ENCODE data around the gene CTPS2.

The CTPS2 gene

DNA sequence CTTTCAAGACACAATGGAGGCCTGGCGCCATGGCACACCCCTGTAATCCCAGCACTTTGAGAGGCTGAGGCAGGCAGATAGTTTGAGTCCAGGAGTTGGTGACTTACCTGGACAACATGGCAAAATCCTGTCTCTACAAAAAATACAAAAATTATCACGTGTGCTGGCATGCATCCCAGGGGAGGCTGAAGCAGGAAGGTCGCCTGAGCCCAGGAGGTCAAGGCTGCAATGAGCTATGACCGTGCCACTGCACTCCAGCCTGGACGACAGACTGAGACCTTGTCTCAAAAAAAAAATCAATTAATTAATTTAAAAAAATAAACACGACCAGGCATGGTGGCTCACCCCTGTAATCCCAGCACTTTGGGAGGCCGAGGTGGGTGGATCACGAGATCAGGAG is 2.0 kb upstream of the CTPS2 start:
- DNase-seq (ENCODE audit: low spot score): no peak

DNA sequence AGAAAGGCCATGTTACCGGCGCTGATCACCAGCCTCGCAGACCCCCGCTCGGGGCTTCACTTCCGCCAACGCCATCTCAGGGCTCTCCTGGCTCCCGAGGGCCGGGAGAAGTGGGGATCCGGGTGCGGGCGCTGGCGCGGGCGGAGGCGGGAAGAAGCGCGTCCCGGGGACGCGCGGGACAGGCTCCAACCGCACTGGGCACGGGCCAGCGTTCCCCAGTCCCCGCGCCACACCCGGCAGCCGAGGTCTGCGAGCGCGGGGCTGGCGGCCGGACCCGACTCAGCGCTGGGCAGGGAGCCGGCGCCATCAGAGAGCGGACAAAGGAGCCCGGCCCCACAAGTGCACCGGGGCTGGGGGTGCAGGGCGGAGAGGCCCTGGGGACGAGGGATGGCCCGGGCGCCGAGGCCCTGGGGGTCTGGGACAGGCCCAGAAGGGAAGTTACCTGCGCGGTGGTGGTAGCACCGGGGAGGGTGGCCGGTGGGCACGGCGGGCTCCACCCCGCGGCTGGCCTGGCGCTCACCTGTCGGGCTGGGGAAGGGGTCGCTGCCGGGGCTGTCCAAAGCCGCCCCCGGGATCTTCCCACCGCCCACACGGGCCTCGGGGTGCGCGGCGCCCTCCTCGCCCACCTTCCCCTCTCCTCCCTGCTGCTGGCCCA is 449 bp downstream of the CTPS2 start:
- DNase-seq (ENCODE audit: low spot score): no peak

DNA sequence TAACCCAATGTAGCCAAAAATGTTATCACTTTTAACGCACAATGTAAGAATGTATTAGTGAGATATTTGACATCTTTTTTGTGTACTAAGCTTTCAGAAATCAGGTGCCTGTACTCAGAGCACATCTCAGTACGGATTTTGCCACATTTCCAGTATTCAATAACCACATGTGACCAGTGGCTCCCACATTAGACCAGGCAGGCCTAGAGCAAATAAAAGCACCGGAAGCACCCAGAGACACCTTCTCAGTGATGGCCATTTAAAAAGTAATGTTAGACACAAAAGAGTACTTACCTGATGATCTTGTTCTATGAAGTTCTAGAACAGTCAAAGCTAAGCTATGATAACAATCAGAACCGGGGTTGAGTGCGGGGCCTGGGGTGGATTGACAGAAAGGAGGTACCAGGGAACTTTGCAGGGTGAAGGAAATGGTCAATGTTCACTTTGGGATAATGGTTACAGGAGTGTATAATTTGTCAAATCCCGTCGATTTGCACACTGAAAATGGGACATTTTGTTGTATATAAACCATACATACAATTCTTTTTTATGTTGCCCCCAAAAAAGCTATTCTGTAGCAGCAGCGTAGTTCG is 1.2 kb downstream of the CTPS2 start:
- DNase-seq (ENCODE audit: low spot score): no peak

DNA sequence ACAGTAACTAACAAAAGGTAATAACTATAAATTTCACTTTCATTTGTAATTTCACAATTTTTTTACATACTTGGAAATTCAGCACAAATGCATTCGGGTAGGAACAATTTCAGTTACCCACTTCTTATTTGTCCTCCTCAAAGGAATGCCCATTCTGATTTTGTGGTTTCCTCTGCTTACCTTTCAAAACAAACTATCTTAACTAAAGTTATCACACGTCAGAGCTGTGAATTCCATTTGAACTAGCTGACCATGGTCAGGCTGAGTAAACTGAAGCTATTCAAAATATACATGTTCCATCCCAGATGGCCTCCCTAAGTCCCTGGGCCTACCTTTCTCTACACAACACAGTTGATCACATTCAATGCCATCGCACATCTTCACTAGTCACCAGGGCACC is 4.5 kb downstream of the CTPS2 start:
- no peak for DNase-seq (ENCODE audit: low spot score)

DNA sequence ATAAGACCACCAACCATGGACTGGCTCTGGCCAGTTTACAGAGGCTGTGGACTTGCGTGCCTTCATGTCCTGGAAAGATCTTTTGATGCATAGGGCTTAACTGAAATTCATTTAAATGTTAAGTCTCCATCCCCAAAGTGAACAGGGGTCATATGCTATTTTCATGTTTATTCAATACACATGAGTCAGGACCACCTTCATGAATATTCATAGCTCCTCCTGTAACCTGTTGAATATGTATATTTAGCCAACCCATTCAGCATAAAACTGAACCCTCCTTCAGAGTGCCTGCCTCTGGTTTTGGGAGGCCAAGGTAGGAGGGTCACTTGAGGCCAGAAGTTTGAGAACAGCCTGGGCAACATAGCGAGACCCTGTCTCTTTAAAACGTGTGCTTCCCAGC is 7.1 kb downstream of the CTPS2 start:
- no peak for DNase-seq (ENCODE audit: low spot score)

DNA sequence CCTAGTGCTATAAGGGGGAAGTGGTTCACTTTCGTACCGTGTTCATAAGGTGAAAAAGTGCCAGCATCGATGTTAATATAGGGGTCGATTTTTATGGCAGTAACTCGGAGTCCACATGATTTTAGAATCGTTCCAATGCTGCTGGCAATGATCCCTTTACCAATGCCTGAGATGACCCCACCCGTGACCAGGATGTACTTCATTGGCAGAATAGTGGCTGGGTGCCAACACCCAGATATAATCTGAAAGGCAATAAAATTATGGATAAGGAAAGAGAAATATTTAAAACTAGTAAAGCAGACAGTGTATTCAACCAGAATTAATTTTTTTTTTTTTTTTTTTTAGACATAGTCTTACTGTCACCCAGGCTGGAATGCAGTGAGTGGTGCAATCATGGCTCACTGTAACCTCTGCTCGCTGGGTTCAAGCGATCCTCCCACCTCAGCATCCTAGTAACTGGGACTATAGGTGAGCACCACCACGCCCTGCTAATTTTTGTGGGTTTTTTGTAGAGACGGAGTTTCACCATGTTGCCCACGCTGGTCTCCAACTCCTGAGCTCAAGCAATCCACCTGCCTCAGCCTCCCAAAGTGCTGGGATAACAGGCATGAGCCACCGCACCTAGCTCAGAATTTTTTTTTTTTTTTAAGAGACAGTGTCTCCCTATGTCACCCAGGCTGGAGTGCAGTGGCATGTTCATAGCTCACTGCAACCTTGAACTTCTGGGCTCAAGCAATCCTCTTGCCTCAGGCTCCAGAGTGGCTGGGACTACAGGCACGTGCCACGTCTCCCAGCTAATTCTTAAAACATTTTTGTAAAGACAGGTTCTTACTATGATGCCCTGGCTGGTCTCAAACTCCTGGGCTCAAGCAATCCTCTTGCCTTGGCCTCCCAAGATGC is 9.5 kb downstream of the CTPS2 start:
- no peak for DNase-seq (ENCODE audit: low spot score)

DNA sequence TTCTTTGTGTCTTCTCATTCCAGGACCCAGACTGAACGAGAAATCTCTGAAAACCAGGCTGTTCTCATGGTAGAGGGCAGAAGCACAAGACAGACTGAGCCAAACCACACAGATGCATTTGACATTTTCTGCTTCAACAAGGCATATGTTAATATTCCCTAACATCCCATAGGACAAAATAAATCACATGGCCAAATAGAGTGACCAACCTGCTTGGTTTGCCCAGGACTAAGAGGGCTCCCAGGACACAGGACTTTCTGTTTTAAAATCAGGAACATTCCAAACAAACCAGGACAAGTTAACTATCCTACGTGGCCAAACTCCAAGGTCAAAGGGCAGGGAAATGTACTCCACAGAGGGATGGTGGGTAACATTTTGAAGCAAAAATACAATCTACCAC is 11.7 kb downstream of the CTPS2 start:
- DNase-seq (ENCODE audit: low spot score): no peak

DNA sequence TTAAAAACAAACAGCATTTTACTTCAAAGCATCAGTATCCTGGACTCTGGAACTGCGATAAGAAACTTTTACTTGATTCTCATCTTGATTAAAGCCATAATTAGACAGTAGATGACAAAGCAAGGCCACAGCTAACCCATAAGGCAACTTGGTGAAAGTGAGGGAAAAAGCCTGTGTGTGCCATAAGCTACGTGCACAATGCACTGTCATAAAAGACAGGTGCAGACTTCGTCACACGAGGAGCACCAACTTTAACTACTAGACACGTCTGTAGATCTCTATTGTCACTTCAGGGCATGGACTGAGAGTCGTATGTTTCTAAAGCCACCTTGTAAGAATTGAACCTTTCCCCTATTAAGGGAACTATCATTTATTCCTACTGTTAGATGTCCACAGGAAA is 13.1 kb downstream of the CTPS2 start:
- no peak for DNase-seq (ENCODE audit: low spot score)

DNA sequence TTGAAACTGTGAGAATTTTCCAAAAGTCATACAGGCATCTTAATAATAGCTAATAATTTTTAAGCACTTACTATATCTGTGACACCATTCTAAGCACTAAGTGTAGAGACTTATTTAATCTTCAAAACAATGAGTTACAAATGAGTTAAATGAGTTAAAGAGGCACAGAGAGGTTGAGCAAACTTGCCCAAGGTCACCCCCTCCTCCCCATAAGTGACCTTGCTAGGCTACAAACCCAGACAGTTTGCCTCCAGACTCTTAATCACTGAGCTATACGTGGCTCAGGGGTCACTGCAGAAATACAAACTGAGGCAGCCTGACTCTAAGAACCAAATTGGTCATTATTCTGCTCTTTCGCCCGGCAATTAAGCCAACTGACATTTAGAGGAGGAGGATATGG is 15.5 kb downstream of the CTPS2 start:
- no peak for DNase-seq (ENCODE audit: low spot score)

DNA sequence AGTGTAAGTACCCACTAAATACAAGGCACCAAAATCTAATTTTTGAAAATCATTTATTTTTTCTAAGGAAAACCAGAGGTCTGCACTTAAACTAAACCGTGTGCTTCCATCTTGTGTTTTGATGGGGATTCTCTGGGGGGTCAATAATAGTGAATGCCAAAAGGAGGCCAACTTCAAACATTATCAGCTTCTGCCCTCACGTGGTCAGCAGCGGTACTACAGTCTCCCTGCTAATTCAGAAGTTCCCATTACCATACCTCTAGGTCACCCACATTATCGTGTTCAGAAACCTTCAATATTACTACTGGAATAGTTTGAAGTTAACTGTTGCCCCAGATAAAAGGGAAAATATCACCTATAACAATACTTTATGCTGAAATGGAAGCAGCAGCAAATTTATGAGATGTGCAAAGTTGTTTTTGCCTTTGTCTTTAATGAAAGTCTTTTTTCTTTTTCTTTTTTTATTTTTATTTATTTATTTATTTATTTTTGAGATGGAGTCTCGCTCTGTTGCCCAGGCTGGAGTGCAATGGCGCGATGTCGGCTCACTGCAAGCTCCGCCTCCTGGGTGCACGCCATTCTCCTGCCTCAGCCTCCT is 17.3 kb downstream of the CTPS2 start:
- DNase-seq (ENCODE audit: low spot score): peak; percentile 69

DNA sequence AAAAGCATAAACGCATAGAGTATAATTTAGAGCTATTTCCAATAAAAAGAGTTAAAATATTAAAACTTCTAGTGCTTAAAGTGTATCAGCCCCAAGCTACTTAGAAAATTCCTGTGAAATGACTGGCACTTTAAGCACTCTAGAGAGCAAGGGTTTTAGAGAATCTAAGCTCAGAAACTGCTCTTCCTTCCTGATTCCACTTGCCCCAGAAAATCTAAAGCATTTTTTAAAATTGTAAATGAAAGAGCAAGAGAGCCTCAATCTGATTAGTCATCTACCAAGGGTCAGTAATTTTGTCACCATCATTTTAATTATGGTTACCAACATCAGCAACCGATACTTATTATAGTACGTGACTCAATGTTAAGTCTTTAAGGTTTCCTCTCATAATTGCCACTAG is 25.0 kb downstream of the CTPS2 start:
- DNase-seq (ENCODE audit: low spot score): no peak

DNA sequence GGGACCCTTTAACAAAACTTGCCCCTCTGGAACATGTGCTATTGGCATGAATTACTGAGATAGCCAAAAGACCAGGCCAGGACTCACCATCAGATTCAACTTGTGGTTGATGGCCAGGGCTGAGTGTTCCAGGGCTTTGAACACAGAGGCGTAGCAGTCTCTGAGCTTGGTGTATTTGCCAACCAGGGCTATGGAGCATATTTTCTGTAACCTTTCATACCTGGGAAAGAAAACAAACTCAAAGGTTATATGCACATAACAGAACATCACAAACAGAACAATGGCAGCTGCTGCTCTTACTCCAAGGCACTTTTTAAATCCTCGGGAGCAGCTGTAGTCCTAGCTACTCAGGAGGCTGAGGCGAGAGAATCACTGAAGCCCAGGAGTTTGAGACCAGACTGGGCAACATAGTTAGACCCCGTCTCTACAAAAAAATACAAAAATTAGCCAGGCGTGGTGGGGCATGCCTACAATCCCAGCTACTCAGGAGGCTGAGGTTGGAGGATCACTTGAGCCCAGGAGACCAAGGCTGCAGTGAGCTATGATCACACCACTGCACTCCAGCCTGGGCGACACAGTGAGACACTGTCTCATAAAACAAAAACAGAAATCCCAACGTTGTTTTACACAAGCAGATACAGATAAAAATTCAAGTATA is 29.3 kb downstream of the CTPS2 start:
- DNase-seq (ENCODE audit: low spot score): no peak

DNA sequence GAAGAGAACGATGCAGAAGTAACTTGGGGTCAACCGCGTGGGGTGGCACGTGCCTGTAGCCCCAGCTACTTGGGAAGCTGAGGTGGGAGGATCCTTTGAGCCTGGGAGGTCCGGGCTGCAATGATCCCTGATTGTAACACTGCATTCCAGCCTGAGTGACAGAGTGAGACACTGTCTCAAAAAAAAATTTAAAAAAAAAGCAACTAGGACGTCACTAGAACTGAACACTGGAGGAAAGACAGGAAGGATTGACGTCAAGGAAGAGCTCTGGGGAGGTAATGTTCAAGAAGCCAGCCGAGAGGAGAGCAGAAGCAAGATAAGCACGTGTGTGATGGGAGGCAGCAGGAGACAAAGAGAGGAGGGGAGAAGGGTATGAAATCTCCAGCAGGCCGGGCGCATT is 33.8 kb downstream of the CTPS2 start:
- no peak for DNase-seq (ENCODE audit: low spot score)

DNA sequence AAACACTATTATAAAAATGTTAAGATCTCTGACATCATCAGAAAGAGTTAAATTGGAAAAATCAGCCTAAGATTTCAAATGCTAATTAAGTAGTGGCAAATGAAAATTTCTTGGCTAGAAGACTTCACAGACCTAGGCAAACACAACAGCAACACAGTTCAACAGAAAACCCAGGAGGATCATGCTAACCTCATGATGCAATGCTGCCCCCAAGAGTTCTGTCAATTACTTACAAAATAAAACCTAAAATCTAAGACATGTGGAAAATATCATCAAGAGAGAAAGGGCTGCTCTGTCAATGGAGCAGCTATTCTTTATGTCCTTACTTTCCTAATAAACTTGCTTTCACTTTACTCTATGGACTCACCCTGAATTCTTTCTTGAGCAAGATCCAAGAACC is 41.5 kb downstream of the CTPS2 start:
- DNase-seq (ENCODE audit: low spot score): peak; percentile 55

DNA sequence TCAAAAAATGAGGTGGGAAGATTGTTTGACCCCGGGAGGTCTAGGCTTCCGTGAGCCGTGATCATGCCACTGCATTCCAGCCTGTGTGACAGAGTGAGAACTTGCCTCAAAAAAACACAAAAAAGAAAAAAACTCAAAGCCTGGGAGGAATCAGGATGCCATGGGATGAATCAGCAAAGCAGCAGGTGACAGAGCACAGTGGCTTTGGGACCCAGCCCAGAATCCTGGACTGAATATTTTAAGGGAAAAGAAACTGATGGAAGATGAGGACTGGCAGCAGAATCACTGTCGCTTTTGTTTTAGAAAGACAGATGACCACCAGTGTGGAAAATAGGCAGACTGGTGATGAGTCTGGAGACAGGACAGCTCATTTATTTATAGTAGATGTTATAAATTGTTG is 45.9 kb downstream of the CTPS2 start:
- DNase-seq (ENCODE audit: low spot score): no peak

DNA sequence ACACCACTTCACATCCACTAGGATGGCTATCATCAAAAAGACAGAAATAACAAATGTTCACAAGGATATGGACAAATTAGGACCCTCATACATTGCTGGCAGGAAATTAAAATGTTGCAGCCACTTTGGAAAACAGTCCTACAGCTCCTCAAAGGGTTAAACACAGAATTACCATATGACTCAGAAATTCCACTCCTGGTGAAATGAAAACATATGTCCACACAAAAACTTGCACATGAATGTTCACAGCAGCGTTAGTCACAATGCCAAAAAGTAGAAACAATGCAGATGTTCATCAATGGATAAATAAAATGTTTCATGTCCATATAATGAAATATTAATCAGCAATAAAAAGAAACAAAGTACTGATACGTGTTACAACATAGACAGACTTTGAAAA is 47.4 kb downstream of the CTPS2 start:
- DNase-seq (ENCODE audit: low spot score): no peak

DNA sequence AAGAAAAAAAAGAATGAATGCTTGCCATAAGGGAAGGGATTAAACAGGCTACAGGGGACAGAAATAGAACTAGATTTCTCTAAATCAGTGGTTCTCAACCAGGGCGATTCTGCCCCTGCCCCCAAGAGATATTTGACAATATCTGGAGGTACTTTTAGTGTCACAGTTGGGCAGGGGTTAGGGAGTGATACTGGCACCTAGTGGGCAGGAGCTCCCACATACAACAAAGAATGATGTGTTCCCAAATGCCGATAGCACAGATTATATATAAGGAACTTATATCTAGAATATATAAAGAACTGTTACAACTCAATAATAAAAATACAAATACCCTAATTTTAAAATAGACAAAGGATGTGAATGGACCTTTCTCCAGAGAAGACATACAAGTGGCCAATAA is 47.8 kb downstream of the CTPS2 start:
- DNase-seq (ENCODE audit: low spot score): no peak

DNA sequence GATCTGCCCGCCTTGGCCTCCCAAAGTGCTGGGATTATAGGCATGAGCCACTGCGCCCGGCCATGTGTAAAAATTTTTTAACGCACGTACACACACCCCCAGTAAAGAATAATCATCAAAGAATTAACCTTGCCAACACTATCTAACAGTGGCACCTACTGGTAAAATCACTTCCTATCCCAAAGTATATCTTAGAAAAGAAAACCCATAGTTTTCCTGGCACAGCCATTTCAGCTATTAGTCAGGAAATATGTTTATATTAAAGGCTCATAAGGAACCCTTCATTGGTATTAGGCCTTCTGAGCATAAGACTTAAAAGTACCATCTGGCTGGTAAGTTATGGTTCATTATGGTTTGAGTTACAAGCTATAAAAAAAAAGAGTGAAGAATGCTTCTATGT is 48.4 kb downstream of the CTPS2 start:
- no peak for DNase-seq (ENCODE audit: low spot score)

DNA sequence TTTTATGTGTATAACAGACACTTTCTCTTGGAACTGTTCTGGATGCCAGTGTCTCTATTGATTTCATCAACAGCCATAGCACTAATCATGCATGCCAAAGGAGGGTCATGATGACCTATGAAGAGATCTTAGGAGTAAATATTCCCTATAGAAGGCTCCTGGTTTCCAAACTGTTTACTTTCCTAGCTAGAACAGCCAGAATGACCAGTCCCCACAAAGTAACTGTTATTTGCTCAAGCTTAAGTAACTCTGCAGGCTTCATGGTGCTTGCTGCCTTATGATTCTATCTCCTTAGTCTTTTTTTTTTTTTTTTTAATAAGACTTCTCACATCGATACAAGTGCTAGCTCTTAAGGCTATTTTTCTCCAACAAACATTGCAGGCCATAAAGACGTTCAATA is 50.1 kb downstream of the CTPS2 start:
- no peak for DNase-seq (ENCODE audit: low spot score)

DNA sequence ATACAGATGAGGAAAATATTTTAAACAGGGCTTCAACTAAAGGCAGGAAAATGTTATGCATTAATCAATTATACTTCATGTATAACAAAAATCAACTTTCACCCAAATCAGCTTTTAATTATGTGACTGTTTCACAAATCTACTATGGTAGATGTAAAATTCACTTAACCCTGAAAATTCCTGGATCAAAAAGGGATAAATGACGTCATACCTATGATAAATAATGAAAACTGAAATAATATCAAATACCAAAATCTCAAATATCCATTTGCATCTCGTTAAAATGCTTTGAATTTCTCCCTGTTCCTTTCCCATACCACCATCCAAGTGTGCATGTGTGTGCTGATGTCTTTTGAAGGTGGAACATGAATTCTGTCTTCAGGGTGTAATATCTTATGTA is 51.0 kb downstream of the CTPS2 start:
- no peak for DNase-seq (ENCODE audit: low spot score)

DNA sequence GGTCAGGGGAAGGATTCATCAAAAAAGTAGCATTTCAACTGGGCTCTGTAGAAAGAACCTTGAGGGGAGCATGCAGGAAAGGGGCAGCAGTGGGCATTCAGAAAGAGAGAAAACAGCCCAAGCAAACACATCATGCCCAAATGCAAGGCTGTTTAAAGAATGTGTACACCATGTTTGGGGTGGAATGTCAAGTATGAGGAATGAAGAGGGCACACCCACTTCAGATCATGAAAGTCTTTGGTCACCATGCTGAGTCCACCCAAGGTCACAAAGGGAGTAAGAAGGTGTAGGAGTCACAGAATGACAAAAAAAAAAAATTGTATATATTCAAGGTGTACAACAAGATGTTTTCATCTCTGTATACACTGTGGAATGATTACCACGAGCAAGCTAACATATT is 53.1 kb downstream of the CTPS2 start:
- no peak for DNase-seq (ENCODE audit: low spot score)

DNA sequence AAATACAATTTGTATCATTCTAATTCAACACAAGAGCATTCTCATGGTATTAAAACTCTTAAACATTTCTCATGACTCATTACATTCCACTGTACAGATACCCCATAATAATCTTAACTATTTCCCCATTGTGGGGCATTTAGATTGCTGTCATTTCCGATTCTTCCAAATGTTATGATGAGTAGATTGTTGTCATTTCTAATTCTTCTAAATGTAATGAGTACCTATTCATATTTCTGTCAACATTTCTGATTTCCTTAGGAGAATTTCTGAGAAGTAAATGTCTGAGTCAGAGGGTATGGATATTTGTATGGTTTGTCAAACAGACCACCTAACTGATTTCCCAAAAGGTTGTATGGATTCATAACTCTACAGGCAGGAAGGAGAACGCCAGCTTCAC is 54.2 kb downstream of the CTPS2 start:
- no peak for DNase-seq (ENCODE audit: low spot score)

DNA sequence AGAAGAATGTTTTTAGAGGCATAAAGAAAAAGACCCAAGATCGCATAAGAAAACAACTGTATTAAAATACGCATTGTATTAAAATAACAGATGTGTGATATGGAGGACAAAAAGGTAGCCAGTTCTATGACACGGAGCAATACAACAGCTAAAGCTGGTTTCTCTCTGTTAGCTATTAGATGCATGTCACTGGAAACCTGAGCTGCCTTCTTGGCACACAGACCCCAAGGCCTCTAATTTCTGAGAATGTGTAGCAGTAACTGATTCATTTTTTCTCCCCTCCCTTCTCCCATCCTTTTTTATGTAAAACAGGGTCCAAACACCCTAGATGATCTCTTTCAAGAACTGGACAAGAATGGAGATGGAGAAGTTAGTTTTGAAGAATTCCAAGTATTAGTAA is 58.4 kb downstream of the CTPS2 start:
- DNase-seq (ENCODE audit: low spot score): no peak

All from hematopoietic multipotent progenitor cell treated with erythropoietin and hydrocortisone succinate and interleukin-3 and kit ligand, for 17 days (in vitro differentiated cells).